Small intestine (tissue), 7 donors: ENCODE measurements around the gene MAPKAPK2. TPM values are rescaled to one million over a fixed set of nuclear protein-coding genes. Genes with fewer than 3 reads are reported as not detected.

Source experiments
- DNase-seq, 2 donors: peaks; one replicate each; pipeline versions ENCODE4 v3.0.0 to v3.0.0-alpha.2; 2013
- FAIRE-seq: peaks from 2 replicates; lab custom pipeline; 2012; peaks lifted over from hg19 to GRCh38; lab: Jason Lieb, UNC
- H3K27ac ChIP-seq, 3 donors: one replicate each; pipeline ENCODE4 v1.5.1; 2013; ENCODE audit warnings: low read length in 2 of 3, mild to moderate bottlenecking in 2 of 3, control low read depth in 1 of 3, inconsistent platforms in 1 of 3, low read depth in 1 of 3, moderate library complexity in 1 of 3
- H3K27me3 ChIP-seq, 3 donors: one replicate each; pipeline ENCODE4 v1.6.1; 2013; ENCODE audit warnings: low read length in 3 of 3, inconsistent platforms in 1 of 3; ENCODE audit not compliant: control insufficient read depth in 3 of 3, insufficient read depth in 3 of 3
- H3K36me3 ChIP-seq, 3 donors: one replicate each; pipeline ENCODE4 v1.6.1; 2013; ENCODE audit warnings: low read length in 3 of 3, inconsistent platforms in 1 of 3, low read depth in 1 of 3, mild to moderate bottlenecking in 1 of 3, moderate library complexity in 1 of 3; ENCODE audit not compliant: control insufficient read depth in 3 of 3, insufficient read depth in 2 of 3
- H3K4me1 ChIP-seq, 3 donors: one replicate each; pipeline ENCODE4 v1.6.1; 2013; ENCODE audit warnings: low read length in 2 of 3, inconsistent platforms in 1 of 3, low read depth in 1 of 3, mild to moderate bottlenecking in 1 of 3, moderate library complexity in 1 of 3; ENCODE audit not compliant: control insufficient read depth in 3 of 3, insufficient read depth in 2 of 3
- H3K4me3 ChIP-seq, 3 donors: one replicate each; pipeline ENCODE4 v1.5.1; 2013; ENCODE audit warnings: low read length in 3 of 3, control low read depth in 1 of 3, inconsistent platforms in 1 of 3, low read depth in 1 of 3, mild to moderate bottlenecking in 1 of 3, moderate library complexity in 1 of 3
- H3K9me3 ChIP-seq, 2 donors: one replicate each; pipeline ENCODE4 v1.6.1; 2013; ENCODE audit warnings: low read depth in 1 of 2, low read length in 1 of 2; ENCODE audit not compliant: control insufficient read depth in 2 of 2, insufficient read depth in 1 of 2
- WGBS, 3 donors: extraction: QIAGEN DNeasy Blood & Tissue Kit; methylation state at CpG; one replicate each; pipeline ENCODE4 v1.1.7; 2013; 5-methylcytosine and 5-hydroxymethylcytosine counted together
- polyA plus RNA-seq, 4 donors: library from polyadenylated mRNA; stranded (reverse) in 3 of 4; unstranded in 1 of 4; fragments of 200-250 nt in 3 of 4; fragments of 120-200 nt in 1 of 4; gene quantifications; one replicate each; pipeline versions ENCODE4 v1.2.1 to v1.2.3, GENCODE V29; 2013
- donor health status: healthy with polysubstance abuse.
- donor health status: control.
- donor health status: control.
- donor health status: Bipolar disorder and iron deficiency.
- donor health status: healthy.

MAPKAPK2 gene
- polyA plus RNA-seq, 4 donors, result 56.4 to 93.5 (median 71.3) TPM

GRCh38 chr1:206723805-206724472 lies 39.2 kb downstream of the MAPKAPK2 start:
- no peak overlapping the region for H3K4me3 ChIP-seq
- H3K9me3 ChIP-seq, result no peaks in the 10 kb centered on the region
- H3K4me1 ChIP-seq, result peaks cover 10 to 19% (median 12%) of the 10 kb centered on the region in 3 donors
- WGBS, 3 donors, result 58 to 61% (median 60%) methylated on average over 12 of the region's 12 CpGs
- DNase-seq, result no peak
- no peaks in the 10 kb centered on the region for H3K27me3 ChIP-seq
- H3K27ac ChIP-seq, result peak overlapping the region in 1 of 3 donors; percentile 76
- H3K36me3 ChIP-seq, result peaks cover 0 to 28% (median 0%) of the 10 kb centered on the region in 3 donors
- no peak for FAIRE-seq

GRCh38 chr1:206725109-206725963 lies 40.6 kb downstream of the MAPKAPK2 start:
- H3K9me3 ChIP-seq, result no peaks in the 10 kb centered on the region
- peaks cover 2 to 39% (median 7%) of the 10 kb centered on the region in 3 donors for H3K36me3 ChIP-seq
- DNase-seq (peak; percentile 56 to 66), FAIRE-seq (no peak)
- no peak overlapping the region for H3K4me3 ChIP-seq
- H3K4me1 ChIP-seq, result peaks cover 10 to 12% (median 12%) of the 10 kb centered on the region in 3 donors
- H3K27me3 ChIP-seq, result no peaks in the 10 kb centered on the region
- no peak overlapping the region for H3K27ac ChIP-seq
- WGBS, 3 donors, result 68 to 75% (median 70%) methylated on average over 9 of the region's 9 CpGs

- Histone ChIP-seq H3K27me3 (no peaks in the 10 kb centered on the region), H3K4me3 (no peak overlapping the region), H3K36me3 (peaks cover 18 to 61% (median 25%) of the 10 kb centered on the region in 3 donors), H3K4me1 (peaks cover 5 to 12% (median 8%) of the 10 kb centered on the region in 3 donors), H3K9me3 (no peaks in the 10 kb centered on the region), H3K27ac (no peak overlapping the region)
- FAIRE-seq (no peak), DNase-seq (no peak)
- WGBS, 3 donors, result 87 to 91% (median 88%) methylated on average over 8 of the region's 8 CpGs
Measured at GRCh38 chr1:206727981-206728696, 43.4 kb downstream of the MAPKAPK2 start.

GRCh38 chr1:206728697-206728987 lies 43.9 kb downstream of the MAPKAPK2 start:
- FAIRE-seq, result no peak
- Histone ChIP-seq H3K4me1 (peaks cover 5 to 11% (median 5%) of the 10 kb centered on the region in 3 donors), H3K27ac (no peak overlapping the region), H3K27me3 (no peaks in the 10 kb centered on the region), H3K36me3 (peaks cover 18 to 62% (median 27%) of the 10 kb centered on the region in 3 donors), H3K4me3 (no peak overlapping the region), H3K9me3 (no peaks in the 10 kb centered on the region)
- WGBS, 3 donors, result 78 to 93% (median 92%) methylated on average over 9 of the region's 9 CpGs
- no peak for DNase-seq

- H3K4me3 ChIP-seq, result no peak overlapping the region
- DNase-seq (no peak), FAIRE-seq (no peak)
- 93 to 95% (median 95%) methylated on average over 6 of the region's 6 CpGs for whole genome bisulfite sequencing, 3 donors
- H3K36me3 ChIP-seq, result peaks cover 21 to 62% (median 27%) of the 10 kb centered on the region in 3 donors
- H3K9me3 ChIP-seq, result no peaks in the 10 kb centered on the region
- H3K27ac ChIP-seq, result no peak overlapping the region
- H3K4me1 ChIP-seq, result peaks cover under 1 to 7% (median 5%) of the 10 kb centered on the region in 3 donors
- H3K27me3 ChIP-seq, result no peaks in the 10 kb centered on the region
Measured at GRCh38 chr1:206729050-206729449, 44.3 kb downstream of the MAPKAPK2 start.

GRCh38 chr1:206729507-206729906 lies 44.8 kb downstream of the MAPKAPK2 start:
- 89% methylated on average over 3 of the region's 3 CpGs for WGBS, 3 donors

GRCh38 chr1:206732508-206732907 lies 47.8 kb downstream of the MAPKAPK2 start:
- 86 to 90% (median 87%) methylated on average over 11 of the region's 11 CpGs for WGBS, 3 donors
- Histone ChIP-seq H3K27me3 (no peaks in the 10 kb centered on the region), H3K27ac (no peak overlapping the region), H3K36me3 (peaks cover 23 to 90% (median 27%) of the 10 kb centered on the region in 3 donors), H3K4me3 (no peak overlapping the region), H3K4me1 (no peaks in the 10 kb centered on the region), H3K9me3 (no peaks in the 10 kb centered on the region)
- no peak for DNase-seq
- FAIRE-seq, result no peak

More at GRCh38 chr1:206729507-206729906, 44.8 kb downstream of the MAPKAPK2 start:
- DNase-seq, result no peak
- FAIRE-seq, result no peak
- no peaks in the 10 kb centered on the region for H3K27me3 ChIP-seq
- H3K4me1 ChIP-seq, result peaks cover 0 to 6% (median 2%) of the 10 kb centered on the region in 3 donors
- peaks cover 21 to 64% (median 27%) of the 10 kb centered on the region in 3 donors for H3K36me3 ChIP-seq
- H3K4me3 ChIP-seq, result no peak overlapping the region
- H3K27ac ChIP-seq, result no peak overlapping the region
- H3K9me3 ChIP-seq, result no peaks in the 10 kb centered on the region

GRCh38 chr1:206732992-206733391 lies 48.3 kb downstream of the MAPKAPK2 start:
- no peak for FAIRE-seq
- H3K27me3 ChIP-seq, result no peaks in the 10 kb centered on the region
- no peak for DNase-seq
- no peaks in the 10 kb centered on the region for H3K4me1 ChIP-seq
- H3K36me3 ChIP-seq, result peaks cover 23 to 95% (median 27%) of the 10 kb centered on the region in 3 donors
- no peak overlapping the region for H3K4me3 ChIP-seq
- no peak overlapping the region for H3K27ac ChIP-seq
- H3K9me3 ChIP-seq, result no peaks in the 10 kb centered on the region
- 84 to 88% (median 87%) methylated on average over 11 of the region's 11 CpGs for WGBS, 3 donors
